KG1 (cell line): ENCODE measurements around the gene BLOC1S3.

Source experiments
- DNase-seq: peaks from one replicate; lab custom pipeline; 2025; lab: John Stamatoyannopoulos, UW

The BLOC1S3 gene

DNA sequence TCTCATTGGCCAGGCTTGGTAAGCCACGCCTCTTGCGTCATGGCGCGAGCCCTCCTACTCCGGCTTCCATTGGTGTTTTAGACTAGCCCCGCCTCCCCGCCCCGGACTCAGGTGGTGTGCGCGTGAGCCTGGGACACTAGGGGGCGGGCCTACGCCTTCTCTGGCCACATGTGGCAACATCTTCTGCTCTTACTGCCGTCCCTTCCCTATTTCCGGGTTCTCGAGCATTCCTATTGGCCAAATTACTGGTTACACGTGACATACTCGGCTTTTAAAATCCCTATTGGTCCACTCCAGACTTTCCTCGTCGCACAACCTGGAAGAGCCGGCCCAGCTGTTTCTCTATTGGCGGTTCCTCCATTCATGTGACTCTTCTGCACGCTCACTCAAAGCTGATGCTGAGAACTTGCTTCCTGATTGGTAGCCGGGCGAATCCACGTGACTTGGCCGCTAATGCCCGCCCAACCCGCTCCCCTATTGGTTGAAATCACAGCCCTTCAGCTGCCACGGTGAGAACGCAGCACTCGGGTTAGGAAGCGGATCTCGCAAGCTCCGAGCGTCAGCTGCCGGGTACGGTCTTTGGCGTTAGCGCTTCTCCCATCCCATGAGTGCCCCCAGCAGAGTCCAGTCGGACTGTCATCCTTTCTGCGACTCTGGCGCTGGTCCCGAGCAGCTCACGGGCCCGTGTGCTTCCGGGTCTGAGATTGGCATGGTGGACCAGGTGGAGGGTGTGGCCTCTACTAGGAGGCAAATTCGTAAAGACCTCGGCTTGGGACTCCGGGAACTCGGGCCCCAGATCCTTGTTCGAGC, at the start of gene BLOC1S3:
BLOC1S3 (plus strand) TSS at position 523 of the 810 bp plus-strand sequence. CDS start 513 bp downstream, outside the sequence.
- DNase-seq, result peak; percentile 100

DNA sequence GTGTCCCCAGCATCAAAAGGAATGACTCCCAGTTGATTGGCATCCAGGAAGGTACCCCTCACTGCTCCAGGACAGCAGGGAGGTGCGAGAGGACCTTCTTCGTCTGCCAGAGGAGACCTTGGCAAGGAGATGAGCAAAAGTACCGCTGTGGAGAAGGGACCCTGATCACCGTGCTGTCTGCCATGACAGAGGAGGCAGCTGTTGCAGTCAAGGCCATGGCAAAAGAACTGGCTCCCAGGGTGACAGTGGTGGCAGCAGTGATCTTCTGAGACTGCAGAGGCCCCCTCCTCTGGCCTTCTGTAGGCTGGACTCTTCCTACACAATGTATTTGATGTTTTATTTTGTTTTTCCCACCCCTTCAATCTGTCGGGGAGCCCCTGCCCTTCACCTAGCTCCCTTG, 49.8 kb upstream of the BLOC1S3 start:
- no peak for DNase-seq

DNA sequence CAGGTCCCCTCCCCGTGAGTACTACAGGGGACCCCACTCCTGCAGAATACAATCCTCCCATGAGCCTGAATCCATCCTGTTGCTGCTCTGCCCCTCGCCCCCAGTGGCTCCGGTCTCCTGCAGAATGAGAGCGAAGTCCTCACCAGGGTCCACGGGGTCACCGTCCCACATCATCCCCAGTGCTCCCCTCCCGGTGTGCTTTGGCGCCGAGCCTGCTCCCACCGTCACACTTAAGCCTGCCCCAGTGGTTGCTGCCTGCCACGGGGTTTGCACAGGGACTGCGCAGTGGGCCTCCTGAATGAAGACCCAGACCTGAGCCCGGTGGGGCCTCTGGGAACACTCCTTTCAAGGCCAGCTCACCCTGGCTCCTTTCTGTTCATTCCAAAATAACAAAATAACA, 48.3 kb upstream of the BLOC1S3 start:
- DNase-seq, result no peak

- no peak for DNase-seq
Observed at GRCh38 chr19:45130888-45131615, 47.5 kb upstream of the BLOC1S3 start.

DNA sequence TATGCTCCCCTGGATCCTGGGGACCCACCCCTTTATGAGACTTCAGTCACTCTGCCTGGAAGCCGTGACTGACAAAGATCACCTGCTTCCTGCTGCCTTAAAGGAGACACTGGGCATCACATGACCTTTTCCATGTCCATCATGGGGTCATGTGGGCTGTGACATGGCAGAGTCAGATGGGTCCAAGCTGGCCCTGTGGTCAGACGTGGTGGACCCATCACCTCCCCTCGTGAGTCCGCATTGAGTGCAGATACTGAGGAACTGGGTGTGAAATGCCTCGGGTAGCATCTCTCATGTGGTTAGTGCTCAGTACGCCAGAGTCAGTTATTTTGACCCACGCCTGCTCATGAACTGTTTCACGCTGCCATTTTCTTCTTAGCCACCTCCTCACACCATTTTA, 44.9 kb upstream of the BLOC1S3 start:
- no peak for DNase-seq

GRCh38 chr19:45135176-45135885, 43.3 kb upstream of the BLOC1S3 start:
- DNase-seq, result no peak

GRCh38 chr19:45136507-45137178, 41.9 kb upstream of the BLOC1S3 start:
- DNase-seq, result no peak

GRCh38 chr19:45137179-45137761, 41.3 kb upstream of the BLOC1S3 start:
- DNase-seq, result no peak

GRCh38 chr19:45138303-45138751, 40.3 kb upstream of the BLOC1S3 start:
- no peak for DNase-seq

- no peak for DNase-seq
Observed at GRCh38 chr19:45139286-45140143, 39.1 kb upstream of the BLOC1S3 start.

- DNase-seq, result no peak
Observed at GRCh38 chr19:45140144-45140503, 38.5 kb upstream of the BLOC1S3 start.

DNA sequence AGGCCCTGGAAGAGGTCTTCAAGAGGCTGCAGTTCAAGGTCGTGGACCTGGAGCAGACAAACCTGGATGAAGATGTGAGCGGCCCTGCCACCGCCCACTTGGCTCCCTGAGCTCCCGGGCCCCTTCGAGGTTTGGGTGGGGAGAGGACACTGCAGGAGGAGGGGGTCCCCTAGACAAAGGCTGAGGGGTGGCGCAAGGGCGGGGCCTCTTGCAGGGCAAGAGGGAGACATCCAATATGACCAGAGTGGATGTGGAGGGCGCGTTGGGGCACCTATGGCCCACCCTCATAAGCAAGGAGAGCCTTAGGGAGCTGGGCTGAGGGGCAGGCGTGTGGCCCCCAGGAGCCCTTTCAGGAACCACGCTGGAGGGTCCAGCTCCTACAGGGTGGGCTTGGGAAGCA, 38.1 kb upstream of the BLOC1S3 start:
- DNase-seq, result no peak

DNA sequence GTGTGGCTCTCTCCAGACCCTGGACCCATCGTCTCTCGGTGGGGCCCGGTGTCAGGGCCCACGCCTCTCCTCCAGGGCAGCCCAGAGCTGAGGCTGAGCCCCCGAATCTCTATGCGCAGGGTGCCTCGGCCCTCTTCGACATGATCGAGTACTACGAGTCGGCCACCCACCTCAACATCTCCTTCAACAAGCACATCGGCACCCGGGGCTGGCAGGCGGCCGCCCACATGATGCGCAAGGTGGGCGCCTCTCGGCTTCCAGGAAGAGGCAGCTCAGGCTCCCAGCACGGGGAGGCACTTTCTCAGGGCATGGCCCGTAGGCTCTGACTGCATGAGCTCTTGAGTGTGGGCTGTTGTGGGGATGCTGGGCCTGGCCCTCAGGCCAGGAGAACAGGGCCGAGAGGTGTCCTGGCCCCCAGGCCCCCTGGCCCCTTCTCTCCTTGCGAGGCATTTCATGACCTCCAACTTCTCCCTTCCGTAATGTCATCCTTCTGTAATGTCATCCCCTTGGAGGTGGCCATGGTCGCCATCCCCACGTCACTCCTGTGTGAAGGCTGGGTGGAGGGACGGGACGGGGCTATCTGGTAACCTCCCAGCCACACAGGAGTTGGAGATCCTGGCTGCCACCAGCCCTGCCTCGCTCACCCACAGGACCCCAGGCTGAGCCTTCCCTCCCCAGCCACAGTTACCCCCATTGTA, 37.2 kb upstream of the BLOC1S3 start:
- no peak for DNase-seq

DNA sequence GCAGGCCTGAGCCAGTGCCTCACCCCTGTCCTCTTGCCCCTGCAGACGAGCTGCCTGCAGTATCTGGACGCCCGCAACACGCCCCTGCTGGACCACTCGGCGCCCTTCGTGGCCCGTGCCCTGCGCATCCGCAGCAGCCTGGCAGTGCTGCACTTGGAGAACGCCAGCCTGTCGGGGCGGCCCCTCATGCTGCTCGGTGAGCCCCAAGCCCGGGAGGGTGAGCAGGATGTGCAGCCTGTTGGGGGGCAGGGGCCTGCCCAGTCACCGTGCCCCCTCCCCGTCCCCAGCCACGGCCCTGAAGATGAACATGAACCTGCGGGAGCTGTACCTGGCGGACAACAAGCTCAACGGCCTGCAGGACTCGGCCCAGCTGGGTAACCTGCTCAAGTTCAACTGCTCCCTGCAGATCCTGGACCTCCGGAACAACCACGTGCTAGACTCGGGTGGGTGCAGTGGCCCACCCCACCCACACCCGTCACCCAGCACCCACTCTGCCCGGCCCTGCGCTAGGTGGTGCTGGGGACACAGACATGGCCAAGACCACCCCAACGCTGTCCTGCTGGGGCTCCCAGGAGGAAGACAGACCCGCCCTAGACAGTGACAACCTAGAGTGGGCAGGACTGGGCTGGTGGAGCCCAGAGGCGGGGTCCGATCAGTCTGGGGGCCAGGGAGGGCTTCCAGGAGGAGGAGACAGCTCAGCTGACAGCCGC, 36.4 kb upstream of the BLOC1S3 start:
- no peak for DNase-seq

- no peak for DNase-seq
Observed at GRCh38 chr19:45142726-45143110, 35.9 kb upstream of the BLOC1S3 start.

DNA sequence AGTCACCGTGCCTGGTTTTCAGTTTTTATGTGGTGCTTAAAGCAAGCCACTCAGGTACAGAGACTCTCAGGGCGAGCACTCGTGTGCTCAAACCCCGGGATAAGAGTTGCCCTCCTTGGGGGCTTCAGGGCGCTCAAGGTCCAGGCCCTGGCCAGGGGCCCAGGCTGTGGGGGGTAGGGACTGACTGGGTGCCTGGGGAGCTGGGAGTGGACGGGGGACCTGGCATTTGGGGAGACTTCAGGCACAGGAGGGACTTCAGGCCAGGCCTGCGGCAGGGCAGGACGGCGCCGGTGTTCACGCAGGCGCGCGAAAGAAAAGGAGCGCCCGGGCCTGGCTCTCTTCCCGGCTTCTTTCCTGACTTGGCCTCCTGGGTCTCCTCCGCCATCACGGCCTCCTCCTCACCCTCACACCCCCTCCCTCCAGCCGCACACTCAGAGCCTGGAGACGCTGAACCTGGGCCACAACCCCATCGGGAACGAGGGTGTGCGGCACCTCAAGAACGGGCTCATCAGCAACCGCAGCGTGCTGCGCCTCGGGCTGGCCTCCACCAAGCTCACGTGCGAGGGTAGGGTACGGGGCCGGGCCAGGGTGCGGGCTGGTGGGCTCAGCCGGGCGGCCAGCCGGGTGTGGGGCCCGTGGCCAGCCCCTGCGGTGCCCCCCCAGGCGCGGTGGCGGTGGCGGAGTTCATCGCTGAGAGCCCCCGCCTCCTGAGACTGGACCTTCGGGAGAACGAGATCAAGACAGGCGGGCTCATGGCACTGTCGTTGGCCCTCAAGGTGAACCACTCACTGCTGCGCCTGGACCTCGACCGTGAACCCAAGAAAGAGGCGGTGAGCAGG, 33.9 kb upstream of the BLOC1S3 start:
- no peak for DNase-seq

DNA sequence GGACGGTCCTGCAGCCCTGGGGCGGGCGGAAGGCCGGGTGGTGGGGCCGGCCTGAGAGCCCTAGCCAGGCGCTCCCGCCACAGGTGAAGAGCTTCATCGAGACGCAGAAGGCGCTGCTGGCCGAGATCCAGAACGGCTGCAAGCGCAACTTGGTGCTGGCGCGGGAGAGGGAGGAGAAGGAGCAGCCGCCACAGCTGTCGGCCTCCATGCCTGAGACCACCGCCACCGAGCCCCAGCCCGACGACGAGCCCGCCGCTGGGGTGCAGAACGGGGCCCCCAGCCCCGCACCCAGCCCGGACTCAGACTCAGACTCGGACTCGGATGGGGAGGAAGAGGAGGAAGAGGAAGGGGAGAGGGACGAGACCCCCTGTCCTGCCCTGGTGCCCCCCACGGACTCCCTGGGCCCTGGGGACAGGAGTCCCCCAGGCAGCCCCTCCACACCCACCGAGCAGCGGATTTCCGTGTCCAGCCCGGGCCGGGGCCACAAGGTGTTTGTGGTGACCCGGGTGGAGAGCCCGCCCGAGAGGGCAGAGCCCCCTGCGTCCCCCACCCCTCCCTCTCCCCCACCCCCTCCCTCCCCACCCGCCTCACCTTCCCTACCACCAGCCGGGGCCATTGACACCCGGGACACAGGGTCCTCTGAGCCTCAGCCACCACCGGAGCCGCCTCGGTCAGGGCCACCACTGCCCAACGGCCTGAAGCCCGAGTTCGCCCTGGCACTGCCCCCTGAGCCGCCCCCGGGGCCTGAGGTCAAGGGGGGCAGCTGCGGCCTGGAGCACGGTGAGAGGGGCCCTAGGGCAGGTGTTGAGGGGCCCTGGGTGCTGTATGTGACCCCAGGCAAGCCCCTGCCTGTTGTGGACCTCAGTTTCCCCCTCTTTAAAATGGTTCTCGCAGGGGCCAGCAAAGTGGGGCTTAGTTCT, 33.1 kb upstream of the BLOC1S3 start:
- DNase-seq, result no peak

DNA sequence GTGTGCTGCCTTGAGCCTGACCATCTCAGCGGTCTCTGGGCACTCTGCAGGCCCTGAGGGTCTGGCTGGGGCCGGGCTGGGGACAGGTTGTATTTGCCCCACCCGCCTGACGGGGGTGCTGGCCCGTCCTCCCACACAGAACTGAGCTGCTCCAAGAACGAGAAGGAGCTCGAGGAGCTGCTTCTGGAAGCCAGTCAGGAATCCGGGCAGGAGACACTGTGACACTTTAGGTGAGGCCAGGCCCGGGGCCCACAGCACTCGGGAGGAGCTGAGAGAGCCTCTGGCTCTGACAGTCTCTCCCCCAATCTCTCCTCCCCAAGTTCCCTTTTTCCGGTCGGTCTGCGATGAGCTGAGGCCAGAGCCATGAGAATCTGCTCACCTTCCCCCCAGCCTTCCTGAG, 32.3 kb upstream of the BLOC1S3 start:
- DNase-seq, result no peak
